ENCODE data around the gene KCNIP1.
"Not testable (repeated sequence)": the region's sequence is repeated elsewhere in the genome, so short reads cannot be mapped to it uniquely, and the experiment has no call there.

Gene KCNIP1

DNA sequence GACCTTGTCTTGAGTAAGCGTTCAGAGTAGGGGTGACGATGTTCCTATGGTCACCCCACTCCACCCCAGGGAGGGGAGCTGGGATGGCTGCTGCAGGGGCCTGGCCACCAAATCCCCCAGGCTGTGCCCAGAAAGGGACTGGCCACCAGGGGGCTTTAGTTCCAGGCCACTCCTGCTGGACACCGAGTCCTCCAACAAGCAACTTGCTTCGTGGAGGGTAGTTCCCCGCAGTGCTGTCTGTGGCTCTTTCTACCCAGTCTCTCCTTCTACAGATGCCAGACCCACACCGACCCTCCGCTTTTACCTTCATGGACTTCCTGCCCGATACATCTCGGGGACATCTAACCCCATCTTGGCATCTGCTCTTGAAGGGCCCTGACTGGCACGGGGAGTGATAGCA, 244.0 kb downstream of the KCNIP1 start:
- Histone ChIP-seq H3K4me1 (ENCODE audit: control insufficient read depth, insufficient read depth, low read length) (peaks cover 30% of the 10 kb centered on the region), H3K27ac (ENCODE audit: low read length) (no peak overlapping the region), H3K9ac (ENCODE audit: low read length in 2 of 2) (no peak overlapping the region), H3K36me3 (ENCODE audit: control insufficient read depth in 2 of 2, insufficient read depth in 2 of 2, low read length in 2 of 2) (no peaks in the 10 kb centered on the region), H3K9me3 (ENCODE audit: control insufficient read depth in 2 of 2, low read length in 2 of 2) (no peaks in the 10 kb centered on the region), H3K4me3 (ENCODE audit: low read length in 2 of 2) (no peak overlapping the region), H3K27me3 (ENCODE audit: control insufficient read depth in 1 of 2, insufficient read depth in 2 of 2, low read length in 2 of 2) (peaks cover 2 to 6% of the 10 kb centered on the region in 2 donors)

- H3K4me3 ChIP-seq (ENCODE audit: low read length in 2 of 2), result no peak overlapping the region
- no peaks in the 10 kb centered on the region for H3K36me3 ChIP-seq (ENCODE audit: control insufficient read depth in 2 of 2, insufficient read depth in 2 of 2, low read length in 2 of 2)
- H3K9me3 ChIP-seq (ENCODE audit: control insufficient read depth in 2 of 2, low read length in 2 of 2), result no peaks in the 10 kb centered on the region
- H3K4me1 ChIP-seq (ENCODE audit: control insufficient read depth, insufficient read depth, low read length), result peaks cover 29% of the 10 kb centered on the region
- no peak overlapping the region for H3K27ac ChIP-seq (ENCODE audit: low read length)
- H3K27me3 ChIP-seq (ENCODE audit: control insufficient read depth in 1 of 2, insufficient read depth in 2 of 2, low read length in 2 of 2), result peaks cover 2 to 6% of the 10 kb centered on the region in 2 donors
- no peak overlapping the region for H3K9ac ChIP-seq (ENCODE audit: low read length in 2 of 2)
Observed at GRCh38 chr5:170748951-170749471, 245.2 kb downstream of the KCNIP1 start.

DNA sequence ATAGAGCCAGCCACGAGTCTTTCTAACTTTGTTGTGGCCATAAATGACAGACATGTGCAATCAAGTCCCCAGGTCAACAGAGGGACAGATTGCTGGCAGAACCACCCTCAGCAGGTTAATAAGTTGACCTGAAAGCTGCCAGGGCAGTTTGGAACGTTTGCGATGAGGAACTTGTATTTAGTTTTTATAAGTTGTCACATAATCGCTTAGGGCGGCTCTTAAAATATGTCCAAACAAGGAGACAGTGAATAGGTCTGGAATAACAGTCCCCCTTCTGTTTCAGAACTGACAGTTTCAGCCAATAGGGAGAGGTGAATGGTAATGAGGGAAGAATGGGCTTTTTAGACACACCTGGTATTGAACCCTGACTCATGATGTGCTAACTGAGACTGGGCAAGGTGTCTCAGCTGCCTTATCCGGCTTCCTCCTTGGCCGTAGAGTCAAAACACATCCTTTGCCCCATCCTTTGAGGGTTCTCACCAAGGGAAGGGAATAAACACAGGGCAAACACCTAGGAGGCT, 246.2 kb downstream of the KCNIP1 start:
- no peak overlapping the region for H3K9ac ChIP-seq (ENCODE audit: low read length in 2 of 2)
- peaks cover 19% of the 10 kb centered on the region for H3K4me1 ChIP-seq (ENCODE audit: control insufficient read depth, insufficient read depth, low read length)
- H3K36me3 ChIP-seq (ENCODE audit: control insufficient read depth in 2 of 2, insufficient read depth in 2 of 2, low read length in 2 of 2), result no peaks in the 10 kb centered on the region
- no peak overlapping the region for H3K4me3 ChIP-seq (ENCODE audit: low read length in 2 of 2)
- no peaks in the 10 kb centered on the region for H3K9me3 ChIP-seq (ENCODE audit: control insufficient read depth in 2 of 2, low read length in 2 of 2)
- H3K27ac ChIP-seq (ENCODE audit: low read length), result no peak overlapping the region
- H3K27me3 ChIP-seq (ENCODE audit: control insufficient read depth in 1 of 2, insufficient read depth in 2 of 2, low read length in 2 of 2), result peaks cover 2 to 5% of the 10 kb centered on the region in 2 donors

GRCh38 chr5:170750791-170751190, 247.0 kb downstream of the KCNIP1 start:
- Histone ChIP-seq H3K4me3 (ENCODE audit: low read length in 2 of 2) (no peak overlapping the region), H3K4me1 (ENCODE audit: control insufficient read depth, insufficient read depth, low read length) (peaks cover 11% of the 10 kb centered on the region), H3K9me3 (ENCODE audit: control insufficient read depth in 2 of 2, low read length in 2 of 2) (no peaks in the 10 kb centered on the region), H3K27me3 (ENCODE audit: control insufficient read depth in 1 of 2, insufficient read depth in 2 of 2, low read length in 2 of 2) (peaks cover 2 to 3% of the 10 kb centered on the region in 2 donors), H3K36me3 (ENCODE audit: control insufficient read depth in 2 of 2, insufficient read depth in 2 of 2, low read length in 2 of 2) (no peaks in the 10 kb centered on the region), H3K27ac (ENCODE audit: low read length) (no peak overlapping the region), H3K9ac (ENCODE audit: low read length in 2 of 2) (no peak overlapping the region)

DNA sequence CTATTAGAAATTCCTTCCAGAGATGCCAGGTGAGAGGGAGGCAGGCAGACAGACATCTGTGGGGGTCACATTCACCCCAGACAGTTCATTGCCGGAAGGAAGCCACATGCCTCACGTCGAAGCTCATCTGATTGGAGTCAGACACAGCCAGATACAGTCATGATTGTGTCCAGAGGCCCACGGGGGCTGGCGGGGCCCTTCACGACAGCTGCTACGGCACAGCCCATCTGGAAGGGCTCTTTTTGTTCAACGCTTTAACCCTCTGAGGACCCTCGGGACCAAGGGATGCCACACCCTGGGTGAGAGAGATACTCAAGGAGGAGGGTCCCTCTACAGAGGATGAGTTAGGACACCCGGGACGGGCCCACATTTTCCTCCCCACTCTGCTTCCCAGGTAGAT, 247.8 kb downstream of the KCNIP1 start:
- Histone ChIP-seq H3K9ac (ENCODE audit: low read length in 2 of 2) (no peak overlapping the region), H3K36me3 (ENCODE audit: control insufficient read depth in 2 of 2, insufficient read depth in 2 of 2, low read length in 2 of 2) (no peaks in the 10 kb centered on the region), H3K27me3 (ENCODE audit: control insufficient read depth in 1 of 2, insufficient read depth in 2 of 2, low read length in 2 of 2) (peaks cover 2 to 3% of the 10 kb centered on the region in 2 donors), H3K9me3 (ENCODE audit: control insufficient read depth in 2 of 2, low read length in 2 of 2) (no peaks in the 10 kb centered on the region), H3K4me1 (ENCODE audit: control insufficient read depth, insufficient read depth, low read length) (peaks cover 4% of the 10 kb centered on the region), H3K4me3 (ENCODE audit: low read length in 2 of 2) (no peak overlapping the region), H3K27ac (ENCODE audit: low read length) (no peak overlapping the region)

DNA sequence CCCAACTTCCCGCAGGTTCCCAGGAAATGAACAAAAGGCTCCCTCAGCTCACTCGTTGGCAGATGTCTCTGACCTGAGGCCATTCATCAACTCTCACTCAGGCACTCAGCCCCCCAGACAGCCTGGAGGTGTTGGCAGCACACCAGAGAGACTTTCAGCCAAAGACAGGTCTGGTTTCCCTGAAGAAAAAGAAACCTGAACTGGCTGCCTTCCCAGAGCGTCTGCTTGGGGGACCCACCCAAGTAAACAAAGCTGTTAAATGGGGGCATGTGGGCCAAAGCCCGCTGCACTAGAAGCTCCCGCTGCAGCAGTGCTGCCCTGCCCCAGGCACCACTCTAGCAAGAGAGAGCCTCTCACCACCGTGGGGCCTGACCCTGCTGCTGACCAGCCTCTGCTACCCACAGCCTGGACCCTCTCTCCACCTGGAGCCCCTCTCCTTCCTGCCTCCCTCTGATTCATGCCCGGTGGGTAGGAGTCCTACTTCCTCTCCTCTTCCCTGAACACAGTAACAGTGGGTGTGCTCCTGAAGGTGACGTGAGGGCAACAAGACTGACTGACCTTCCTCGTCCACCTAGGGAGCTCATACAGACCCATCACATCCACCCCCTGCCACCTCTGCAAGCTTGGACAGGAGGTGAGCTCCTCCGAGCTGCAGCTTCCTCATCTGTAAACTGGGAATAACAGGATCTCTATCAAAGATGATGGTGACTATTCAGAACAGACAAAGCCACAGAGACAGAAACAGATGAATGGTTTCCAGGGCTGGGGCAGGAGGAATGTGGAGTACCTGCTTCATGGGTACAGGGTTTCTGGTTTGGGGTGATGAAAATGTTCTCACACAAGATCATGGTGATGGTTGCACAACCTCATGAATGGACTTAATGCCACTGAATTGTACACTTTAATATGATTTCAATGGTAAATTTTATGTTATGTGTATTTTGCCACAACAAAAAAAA, 248.7 kb downstream of the KCNIP1 start:
- Histone ChIP-seq H3K4me1 (ENCODE audit: control insufficient read depth, insufficient read depth, low read length) (peaks cover 9% of the 10 kb centered on the region), H3K9ac (ENCODE audit: low read length in 2 of 2) (no peak overlapping the region), H3K27ac (ENCODE audit: low read length) (no peak overlapping the region)

GRCh38 chr5:170753311-170753710, 249.5 kb downstream of the KCNIP1 start:
- H3K4me3 ChIP-seq (ENCODE audit: low read length in 2 of 2), result no peak overlapping the region
- peaks cover 7% of the 10 kb centered on the region for H3K4me1 ChIP-seq (ENCODE audit: control insufficient read depth, insufficient read depth, low read length)
- peaks cover 2 to 3% of the 10 kb centered on the region in 2 donors for H3K27me3 ChIP-seq (ENCODE audit: control insufficient read depth in 1 of 2, insufficient read depth in 2 of 2, low read length in 2 of 2)
- no peaks in the 10 kb centered on the region for H3K36me3 ChIP-seq (ENCODE audit: control insufficient read depth in 2 of 2, insufficient read depth in 2 of 2, low read length in 2 of 2)
- no peak overlapping the region for H3K27ac ChIP-seq (ENCODE audit: low read length)
- H3K9me3 ChIP-seq (ENCODE audit: control insufficient read depth in 2 of 2, low read length in 2 of 2), result no peaks in the 10 kb centered on the region
- H3K9ac ChIP-seq (ENCODE audit: low read length in 2 of 2), result no peak overlapping the region

More for the DNA sequence above, 248.7 kb downstream of the KCNIP1 start:
- Histone ChIP-seq H3K36me3 (ENCODE audit: control insufficient read depth in 2 of 2, insufficient read depth in 2 of 2, low read length in 2 of 2) (no peaks in the 10 kb centered on the region), H3K4me3 (ENCODE audit: low read length in 2 of 2) (no peak overlapping the region), H3K9me3 (ENCODE audit: control insufficient read depth in 2 of 2, low read length in 2 of 2) (no peaks in the 10 kb centered on the region), H3K27me3 (ENCODE audit: control insufficient read depth in 1 of 2, insufficient read depth in 2 of 2, low read length in 2 of 2) (peaks cover 2 to 3% of the 10 kb centered on the region in 2 donors)

GRCh38 chr5:170754508-170754907, 250.7 kb downstream of the KCNIP1 start:
- H3K27ac ChIP-seq (ENCODE audit: low read length); H3K4me3 ChIP-seq (ENCODE audit: low read length in 2 of 2); H3K27me3 ChIP-seq (ENCODE audit: control insufficient read depth in 1 of 2, insufficient read depth in 2 of 2, low read length in 2 of 2); H3K4me1 ChIP-seq (ENCODE audit: control insufficient read depth, insufficient read depth, low read length); H3K9me3 ChIP-seq (ENCODE audit: control insufficient read depth in 2 of 2, low read length in 2 of 2); H3K36me3 ChIP-seq (ENCODE audit: control insufficient read depth in 2 of 2, insufficient read depth in 2 of 2, low read length in 2 of 2); H3K9ac ChIP-seq (ENCODE audit: low read length in 2 of 2): not testable (repeated sequence)

- Histone ChIP-seq H3K4me3 (ENCODE audit: low read length in 2 of 2) (no peak overlapping the region), H3K36me3 (ENCODE audit: control insufficient read depth in 2 of 2, insufficient read depth in 2 of 2, low read length in 2 of 2) (no peaks in the 10 kb centered on the region), H3K4me1 (ENCODE audit: control insufficient read depth, insufficient read depth, low read length) (peaks cover 7% of the 10 kb centered on the region), H3K9ac (ENCODE audit: low read length in 2 of 2) (no peak overlapping the region), H3K9me3 (ENCODE audit: control insufficient read depth in 2 of 2, low read length in 2 of 2) (no peaks in the 10 kb centered on the region), H3K27me3 (ENCODE audit: control insufficient read depth in 1 of 2, insufficient read depth in 2 of 2, low read length in 2 of 2) (peaks cover 0 to under 1% of the 10 kb centered on the region in 2 donors), H3K27ac (ENCODE audit: low read length) (no peak overlapping the region)
Observed at GRCh38 chr5:170755679-170756456, 252.0 kb downstream of the KCNIP1 start.

DNA sequence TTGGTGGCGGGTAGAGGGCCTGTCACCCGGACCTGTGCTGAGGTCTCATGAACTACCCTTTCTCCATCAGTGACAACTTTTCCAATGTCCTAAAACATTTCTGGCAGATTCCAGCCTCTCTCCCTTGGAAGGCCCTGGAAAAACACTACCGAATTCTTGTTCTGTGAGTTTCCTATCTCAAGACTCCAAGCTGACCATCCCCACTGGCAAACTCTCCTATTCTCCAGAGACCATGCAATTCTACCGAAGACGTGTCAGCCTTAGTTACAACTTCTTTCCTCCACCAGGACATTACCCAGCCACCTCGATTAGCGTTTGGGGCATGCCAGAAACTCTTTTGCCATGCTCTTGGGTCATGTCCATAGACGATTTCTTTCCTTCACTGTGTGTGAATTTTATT, 252.9 kb downstream of the KCNIP1 start:
- Histone ChIP-seq H3K4me1 (ENCODE audit: control insufficient read depth, insufficient read depth, low read length) (peaks cover 7% of the 10 kb centered on the region), H3K36me3 (ENCODE audit: control insufficient read depth in 2 of 2, insufficient read depth in 2 of 2, low read length in 2 of 2) (no peaks in the 10 kb centered on the region), H3K27ac (ENCODE audit: low read length) (no peak overlapping the region), H3K27me3 (ENCODE audit: control insufficient read depth in 1 of 2, insufficient read depth in 2 of 2, low read length in 2 of 2) (no peaks in the 10 kb centered on the region), H3K4me3 (ENCODE audit: low read length in 2 of 2) (no peak overlapping the region), H3K9me3 (ENCODE audit: control insufficient read depth in 2 of 2, low read length in 2 of 2) (no peaks in the 10 kb centered on the region), H3K9ac (ENCODE audit: low read length in 2 of 2) (no peak overlapping the region)

All from stomach smooth muscle (tissue), 2 donors.